K562 (cell line): ENCODE results near the gene ACTR3. TPM values are rescaled to one million over a fixed set of nuclear protein-coding genes. Genes with fewer than 3 reads are reported as not detected.

Experiments
- ATAC-seq: fragments of 200-7000 bp; cut with Tn5 transposase; 3 replicates; pipeline ENCODE4 v1.9.1; 2020; ENCODE audit warnings: moderate library complexity
- BruUV-seq: library from RNA; stranded (reverse); fragments of 400-500 nt; replicated peaks from 2 replicates; lab custom pipeline; 2021; lab: Mats Ljungman, UMichigan
- CTCF ChIA-PET: fragments of 300-600 bp; formaldehyde crosslinking; extraction: SDS; loops from one replicate; lab custom pipeline; 2021; ENCODE audit warnings: low intra/inter-chr PET ratio; lab: Yijun Ruan, JAX
- POLR2A ChIA-PET: fragments of 300-600, 350-650 bp; sonication (Branson Sonifier 250); formaldehyde crosslinking; extraction: SDS; loops from one replicate; lab custom pipeline; 2021; ENCODE audit warnings: antibody characterized with exemption, inconsistent platforms; lab: Yijun Ruan, JAX
- DNase-seq, 4 experiments: peaks; one replicate each; pipeline versions ENCODE4 v3.0.0 to v3.0.0-alpha.2; 2011 to 2018; ENCODE audit warnings: low spot score in 3 of 4, mixed read lengths in 3 of 4; ENCODE audit errors: extremely low read depth in 1 of 4
- FAIRE-seq: peaks from 2 replicates; lab custom pipeline; 2011; peaks lifted over from hg19 to GRCh38; lab: Jason Lieb, UNC
- H2AFZ ChIP-seq: 2 replicates; pipeline ENCODE4 v1.6.0; 2011; ENCODE audit warnings: low read depth, low read length, control low read depth, inconsistent platforms
- H3K27ac ChIP-seq: fragments of 200-600 bp; 3 replicates; pipeline ENCODE4 v1.8.0; 2011; ENCODE audit warnings: low read depth, mild to moderate bottlenecking, control low read depth, inconsistent platforms, low read length, moderate library complexity, mixed read lengths; ENCODE audit errors: extremely low read depth
- H3K27me3 ChIP-seq, 2 experiments: fragments of 300-600 bp in 1 of 2; 2 replicates in 1 of 2; 3 replicates in 1 of 2; pipeline versions ENCODE4 v1.6.0 to v1.8.0; 2011; ENCODE audit warnings: inconsistent platforms in 2 of 2, low read length in 2 of 2, mild to moderate bottlenecking in 1 of 2, mixed read lengths in 1 of 2, moderate library complexity in 1 of 2; ENCODE audit not compliant: control insufficient read depth in 2 of 2, insufficient read depth in 2 of 2
- H3K36me3 ChIP-seq: fragments of 300-600 bp; 3 replicates; pipeline ENCODE4 v1.8.0; 2011; ENCODE audit warnings: mild to moderate bottlenecking, low read length, inconsistent platforms; ENCODE audit not compliant: control insufficient read depth, insufficient read depth
- H3K4me1 ChIP-seq, 2 experiments: fragments of 200-600 bp in 1 of 2; replicated peaks in 1 of 2; 2 replicates in 1 of 2; 3 replicates in 1 of 2; pipeline versions ENCODE4 v1.5.1 to v1.8.0; 2011; ENCODE audit warnings: inconsistent platforms in 2 of 2, low read length in 2 of 2, mild to moderate bottlenecking in 1 of 2, mixed read lengths in 1 of 2, moderate library complexity in 1 of 2; ENCODE audit not compliant: control insufficient read depth in 2 of 2, insufficient read depth in 2 of 2
- H3K4me2 ChIP-seq: 2 replicates; pipeline ENCODE4 v1.6.1; 2011; ENCODE audit warnings: low read length, control low read depth, inconsistent platforms, mixed read lengths; ENCODE audit not compliant: insufficient read depth
- H3K4me3 ChIP-seq: fragments of 200-600 bp; sonication (generic), shearing (Covaris generic); 2 replicates; pipeline ENCODE4 v1.5.1; 2016; ENCODE audit warnings: control low read depth, inconsistent platforms
- H3K79me2 ChIP-seq: fragments of 200-600 bp; 3 replicates; pipeline ENCODE4 v1.8.0; 2011; ENCODE audit warnings: low read length, inconsistent platforms; ENCODE audit not compliant: control insufficient read depth, insufficient read depth
- H3K9ac ChIP-seq, 2 experiments: 2 replicates each; pipeline versions ENCODE4 v1.6.0 to v1.6.1; 2011; ENCODE audit warnings: low read depth in 2 of 2, low read length in 2 of 2, control low read depth in 1 of 2, inconsistent platforms in 1 of 2, mild to moderate bottlenecking in 1 of 2, mixed read lengths in 1 of 2; ENCODE audit not compliant: insufficient read depth in 1 of 2
- H3K9me1 ChIP-seq: one replicate; pipeline ENCODE4 v1.6.0; 2011; ENCODE audit warnings: inconsistent platforms, mild to moderate bottlenecking, low read length, moderate library complexity; ENCODE audit not compliant: control insufficient read depth, insufficient read depth
- H3K9me3 ChIP-seq: replicated peaks from 2 replicates; pipeline ENCODE4 v1.5.1; 2011; ENCODE audit warnings: low read depth, low read length, inconsistent platforms; ENCODE audit not compliant: control insufficient read depth, insufficient read depth
- H4K20me1 ChIP-seq: replicated peaks from 2 replicates; pipeline ENCODE4 v1.6.1; 2011; ENCODE audit warnings: low read length, inconsistent platforms, mixed read lengths; ENCODE audit not compliant: control insufficient read depth, insufficient read depth
- ARID1B ChIP-seq: fragments of 450-650 bp; IDR thresholded peaks from 2 replicates; pipeline ENCODE4 v1.6.1; 2016; ENCODE audit warnings: antibody characterized with exemption, mild to moderate bottlenecking, inconsistent platforms
- CHD4 ChIP-seq: fragments of 200-600 bp; sonication (generic); IDR thresholded peaks from 3 replicates; pipeline ENCODE4 v1.6.1; 2012; ENCODE audit warnings: low read depth, mild to moderate bottlenecking, mixed read lengths, low read length, inconsistent platforms; ENCODE audit not compliant: insufficient read depth, insufficient replicate concordance, poor library complexity, severe bottlenecking
- E2F3 ChIP-seq: fragments of 250-450 bp; sonication (Bioruptor Pico); IDR thresholded peaks from 2 replicates; pipeline ENCODE4 v1.4.0; 2020; ENCODE audit warnings: mild to moderate bottlenecking
- HEY1 ChIP-seq: fragments of 250-450 bp; sonication (Bioruptor Pico); IDR thresholded peaks from 2 replicates; pipeline ENCODE4 v1.5.0; 2020; ENCODE audit warnings: mild to moderate bottlenecking, moderate library complexity, borderline replicate concordance
- KDM1A ChIP-seq, 2 experiments: fragments of 450-650 bp; IDR thresholded peaks; 2 replicates each; pipeline ENCODE4 v1.6.1; 2016; ENCODE audit warnings: mild to moderate bottlenecking in 2 of 2
- LCOR ChIP-seq: sonication (generic); formaldehyde crosslinking; IDR thresholded peaks from 2 replicates; pipeline ENCODE4 v1.8.0; 2022; ENCODE audit warnings: mild to moderate bottlenecking, missing genetic modification reagents
- MTF1 ChIP-seq: fragments of 250-450 bp; sonication (Bioruptor Pico); IDR thresholded peaks from 2 replicates; pipeline ENCODE4 v1.9.0; 2021; ENCODE audit warnings: moderate library complexity, mild to moderate bottlenecking, inconsistent platforms, borderline replicate concordance
- PHF21A ChIP-seq: fragments of 450-650 bp; IDR thresholded peaks from 2 replicates; pipeline ENCODE4 v1.6.1; 2017; ENCODE audit warnings: low read depth, borderline replicate concordance
- SRSF9 ChIP-seq: fragments of 200-400 bp; formaldehyde crosslinking; IDR thresholded peaks from 2 replicates; pipeline ENCODE4 v1.6.1; 2017; ENCODE audit warnings: low read depth, low read length, borderline replicate concordance
- ZC3H8 ChIP-seq: fragments of 450-650 bp; IDR thresholded peaks from 2 replicates; pipeline ENCODE4 v1.6.1; 2017
- ZNF224 ChIP-seq: sonication (generic); formaldehyde crosslinking; IDR thresholded peaks from 2 replicates; pipeline ENCODE4 v1.8.0; 2022; ENCODE audit warnings: mild to moderate bottlenecking, missing genetic modification reagents
- WGBS: fragments of 100-300 bp; shearing (Covaris generic); methylation state at CpG from one replicate; pipeline ENCODE4 v1.1.6; 2016; ENCODE audit warnings: low coverage, mixed read lengths; ENCODE audit not compliant: insufficient coverage; ENCODE audit errors: missing lambda C conversion rate; 5-methylcytosine and 5-hydroxymethylcytosine counted together
- in situ Hi-C: fragments of 300-500 bp; cut with MboI; formaldehyde crosslinking; loops from 4 replicates; pipeline ENCODE4 v1.15.0; 2018; ENCODE audit warnings: inconsistent platforms, mixed read lengths
- intact Hi-C: fragments of 100-400 bp; cut with micrococcal nuclease; formaldehyde crosslinking; loops from 2 replicates; pipeline ENCODE4 v1.14.2; 2022
- polyA plus RNA-seq, 8 experiments: library from polyadenylated mRNA; depleted of rRNA in 4 of 8; stranded (reverse) in 5 of 8; unstranded in 3 of 8; fragments of >200 nt; fragmentation: Nextera tagmentation in 2 of 8; fragmentation: Illumina TruSeq in 1 of 8; extraction: Ambion mirVana in 2 of 8; extraction: Trizol in 1 of 8; gene quantifications; 2 replicates each; pipeline versions ENCODE4 v1.2.1 to v1.2.3, GENCODE V29; 2011 to 2014; ENCODE audit warnings: inconsistent platforms in 1 of 8, missing spikeins in 1 of 8
- total RNA-seq, 7 experiments: library from RNA; depleted of rRNA in 6 of 7; stranded (reverse); fragments of >200 nt in 6 of 7; fragmentation: Illumina TruSeq in 2 of 7; extraction: Trizol in 2 of 7; gene quantifications; 2 replicates each; pipeline versions ENCODE4 v1.2.1 to v1.2.3, GENCODE V29; 2011 to 2021; ENCODE audit warnings: low replicate concordance in 1 of 7
- TF ChIP-seq, protein P1 (sequence below): fragments of 450-650 bp; formaldehyde crosslinking; IDR thresholded peaks from 2 replicates; pipeline ENCODE4 v1.4.0; 2022; ENCODE audit warnings: missing genetic modification characterization
- TF ChIP-seq, protein P2 (sequence below): IDR thresholded peaks from 2 replicates; pipeline ENCODE4 v1.6.1; 2011; ENCODE audit not compliant: insufficient read length; ENCODE audit errors: extremely low read depth

ACTR3 gene
- total and polyA plus RNA-seq, 9 of the 15 experiments (the other 6 are each of a cell fraction or from before 2014, with no cell fraction given), result 49.0 to 354 (median 249) TPM

DNA sequence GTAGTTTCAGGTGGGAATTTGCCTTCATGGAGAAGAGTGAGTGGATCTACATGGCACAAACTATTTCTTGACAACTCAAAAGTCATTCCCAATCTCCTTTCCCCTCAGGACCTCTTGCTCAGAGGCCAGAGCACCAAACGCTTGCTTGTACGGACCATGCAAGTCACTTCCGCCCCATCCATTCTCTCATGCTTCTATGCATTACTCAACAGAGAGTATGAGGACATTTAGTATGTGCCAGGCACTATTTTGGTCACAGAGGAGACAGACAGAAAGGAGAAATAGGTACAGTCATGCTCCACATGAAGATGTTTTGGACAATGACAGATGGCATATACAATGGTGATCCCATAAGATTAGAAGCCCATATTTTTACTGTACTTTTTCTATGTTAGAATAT is 117.5 kb downstream of the ACTR3 start:
- WGBS, result 0% methylated on average over 3 of the region's 3 CpGs
- TF ChIP-seq, protein P1, sequence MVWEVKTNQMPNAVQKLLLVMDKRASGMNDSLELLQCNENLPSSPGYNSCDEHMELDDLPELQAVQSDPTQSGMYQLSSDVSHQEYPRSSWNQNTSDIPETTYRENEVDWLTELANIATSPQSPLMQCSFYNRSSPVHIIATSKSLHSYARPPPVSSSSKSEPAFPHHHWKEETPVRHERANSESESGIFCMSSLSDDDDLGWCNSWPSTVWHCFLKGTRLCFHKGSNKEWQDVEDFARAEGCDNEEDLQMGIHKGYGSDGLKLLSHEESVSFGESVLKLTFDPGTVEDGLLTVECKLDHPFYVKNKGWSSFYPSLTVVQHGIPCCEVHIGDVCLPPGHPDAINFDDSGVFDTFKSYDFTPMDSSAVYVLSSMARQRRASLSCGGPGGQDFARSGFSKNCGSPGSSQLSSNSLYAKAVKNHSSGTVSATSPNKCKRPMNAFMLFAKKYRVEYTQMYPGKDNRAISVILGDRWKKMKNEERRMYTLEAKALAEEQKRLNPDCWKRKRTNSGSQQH (CRISPR knock-in tag), result no peak
- TF ChIP-seq PHF21A (no peak), ARID1B (no peak)
- Histone ChIP-seq H3K36me3 (no peaks in the 10 kb centered on the region), H3K4me1 (no peaks in the 10 kb centered on the region), H3K27ac (no peak overlapping the region), H4K20me1 (no peaks in the 10 kb centered on the region; the same call in 1 of the 2 replicates), H3K4me3 (no peak overlapping the region), H3K79me2 (no peaks in the 10 kb centered on the region), H3K4me2 (no peak overlapping the region), H3K9me3 (no peaks in the 10 kb centered on the region), H2AFZ (no peak overlapping the region), H3K27me3 (peaks cover 0 to 14% of the 10 kb centered on the region in 2 experiments; a peak in 4 of 5 replicates), H3K9ac (no peak overlapping the region), H3K9me1 (no peaks in the 10 kb centered on the region)
- FAIRE-seq, result no peak
- no peak for DNase-seq
- intact Hi-C loops (no loop called here), in situ Hi-C loops (no loop called here)
- POLR2A ChIA-PET, result no interaction called here
- no peak for ATAC-seq
- no TSS peak for BruUV-seq
- CTCF ChIA-PET, result no interaction called here

DNA sequence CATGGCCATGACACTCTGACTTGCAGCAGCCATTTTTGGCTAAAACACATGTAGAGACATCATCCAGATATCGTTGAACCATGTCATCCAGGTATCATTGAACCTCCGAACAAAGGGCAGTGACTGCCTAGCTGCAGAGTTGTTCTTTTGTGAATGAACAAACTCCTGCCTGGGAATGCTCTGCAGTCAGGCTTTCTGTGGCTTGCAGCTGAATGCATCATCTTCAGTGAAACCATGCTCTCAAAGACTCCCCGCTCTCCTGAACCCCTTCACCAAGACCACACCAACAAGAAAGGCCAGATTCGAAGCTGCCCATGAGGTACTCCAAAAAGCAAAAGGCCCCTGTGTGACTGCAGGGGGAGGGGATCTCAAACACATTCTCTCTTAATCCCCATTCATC is 118.8 kb downstream of the ACTR3 start:
- no peak for TF ChIP-seq ZNF224 (CRISPR knock-in tag)
- TF ChIP-seq SRSF9, result no peak
- no peak for TF ChIP-seq E2F3
- TF ChIP-seq, protein P2, sequence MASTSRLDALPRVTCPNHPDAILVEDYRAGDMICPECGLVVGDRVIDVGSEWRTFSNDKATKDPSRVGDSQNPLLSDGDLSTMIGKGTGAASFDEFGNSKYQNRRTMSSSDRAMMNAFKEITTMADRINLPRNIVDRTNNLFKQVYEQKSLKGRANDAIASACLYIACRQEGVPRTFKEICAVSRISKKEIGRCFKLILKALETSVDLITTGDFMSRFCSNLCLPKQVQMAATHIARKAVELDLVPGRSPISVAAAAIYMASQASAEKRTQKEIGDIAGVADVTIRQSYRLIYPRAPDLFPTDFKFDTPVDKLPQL, result no peak
- TF ChIP-seq ZC3H8, result no peak
- no peak for TF ChIP-seq HEY1 (CRISPR knock-in tag)
- TF ChIP-seq LCOR (CRISPR knock-in tag), result no peak
- TF ChIP-seq MTF1 (CRISPR knock-in tag), result no peak
- no peak for TF ChIP-seq KDM1A (IDR thresholded peaks at IDR 0.05)
- no peak for TF ChIP-seq CHD4
- H3K27me3 ChIP-seq, result peaks cover 0 to 14% of the 10 kb centered on the region in 2 experiments; a peak in 4 of 5 replicates
- H3K36me3 ChIP-seq, result no peaks in the 10 kb centered on the region
- no peaks in the 10 kb centered on the region for H3K9me1 ChIP-seq
- in situ Hi-C loops (no loop called here), intact Hi-C loops (no loop called here)
- WGBS, result 0% methylated on average over 4 of the region's 4 CpGs
- no TSS peak for BruUV-seq
- H3K27ac ChIP-seq, result no peak overlapping the region
- no peak overlapping the region for H3K4me2 ChIP-seq
- FAIRE-seq (no peak), ATAC-seq (no peak), DNase-seq (no peak)
- no peaks in the 10 kb centered on the region; the same call in 1 of the 2 replicates for H4K20me1 ChIP-seq
- CTCF ChIA-PET, result no interaction called here
- no peak overlapping the region for H3K4me3 ChIP-seq
- POLR2A ChIA-PET, result no interaction called here
- H3K9ac ChIP-seq, result no peak overlapping the region
- no peaks in the 10 kb centered on the region for H3K9me3 ChIP-seq
- H3K4me1 ChIP-seq, result no peaks in the 10 kb centered on the region
- no peak overlapping the region for H2AFZ ChIP-seq
- H3K79me2 ChIP-seq, result no peaks in the 10 kb centered on the region
